Rectal smooth muscle tissue (tissue), 1 donor: ENCODE measurements around the gene DPH2.

ENCODE experiments used
- H3K27ac ChIP-seq: one replicate; pipeline ENCODE4 v1.7.0; 2013; ENCODE audit warnings: low read depth, low read length, inconsistent platforms
- H3K27me3 ChIP-seq: one replicate; pipeline ENCODE4 v1.7.0; 2013; ENCODE audit warnings: low read length; ENCODE audit not compliant: control insufficient read depth, insufficient read depth
- H3K36me3 ChIP-seq: one replicate; pipeline ENCODE4 v1.7.0; 2013; ENCODE audit warnings: low read length; ENCODE audit not compliant: control insufficient read depth, insufficient read depth
- H3K4me1 ChIP-seq: one replicate; pipeline ENCODE4 v1.7.0; 2013; ENCODE audit warnings: low read length; ENCODE audit not compliant: control insufficient read depth, insufficient read depth
- H3K4me3 ChIP-seq: one replicate; pipeline ENCODE4 v1.7.0; 2013; ENCODE audit warnings: low read length
- H3K9ac ChIP-seq: one replicate; pipeline ENCODE4 v1.7.0; 2013; ENCODE audit warnings: low read length

Gene DPH2

GRCh38 chr1:43994071-43994470, 24.3 kb downstream of the DPH2 start:
- Histone ChIP-seq H3K27ac (no peak overlapping the region), H3K27me3 (no peaks in the 10 kb centered on the region), H3K9ac (no peak overlapping the region), H3K4me1 (peaks cover 4% of the 10 kb centered on the region), H3K36me3 (no peaks in the 10 kb centered on the region), H3K4me3 (no peak overlapping the region)

GRCh38 chr1:43994794-43995790, 25.3 kb downstream of the DPH2 start:
- no peaks in the 10 kb centered on the region for H3K36me3 ChIP-seq
- H3K9ac ChIP-seq: no peak overlapping the region
- H3K27ac ChIP-seq: no peak overlapping the region
- H3K27me3 ChIP-seq: no peaks in the 10 kb centered on the region
- H3K4me3 ChIP-seq: no peak overlapping the region
- peaks cover 4% of the 10 kb centered on the region for H3K4me1 ChIP-seq

GRCh38 chr1:43995984-43996732, 26.3 kb downstream of the DPH2 start:
- Histone ChIP-seq H3K27ac (no peak overlapping the region), H3K36me3 (peaks cover 3% of the 10 kb centered on the region), H3K4me3 (no peak overlapping the region), H3K4me1 (no peaks in the 10 kb centered on the region), H3K9ac (no peak overlapping the region), H3K27me3 (no peaks in the 10 kb centered on the region)

- peaks cover 3% of the 10 kb centered on the region for H3K36me3 ChIP-seq
- H3K9ac ChIP-seq: no peak overlapping the region
- H3K27ac ChIP-seq: no peak overlapping the region
- H3K27me3 ChIP-seq: no peaks in the 10 kb centered on the region
- H3K4me1 ChIP-seq: no peaks in the 10 kb centered on the region
- no peak overlapping the region for H3K4me3 ChIP-seq
These were observed 26.9 kb downstream of the DPH2 start for GRCh38 chr1:43996733-43997115.

- no peak overlapping the region for H3K27ac ChIP-seq
- H3K27me3 ChIP-seq: no peaks in the 10 kb centered on the region
- H3K9ac ChIP-seq: no peak overlapping the region
- peaks cover 3% of the 10 kb centered on the region for H3K36me3 ChIP-seq
- H3K4me1 ChIP-seq: no peaks in the 10 kb centered on the region
- no peak overlapping the region for H3K4me3 ChIP-seq
These were observed 27.6 kb downstream of the DPH2 start for GRCh38 chr1:43997295-43997999.

- H3K27ac ChIP-seq: no peak overlapping the region
- H3K27me3 ChIP-seq: no peaks in the 10 kb centered on the region
- no peaks in the 10 kb centered on the region for H3K4me1 ChIP-seq
- no peak overlapping the region for H3K4me3 ChIP-seq
- H3K9ac ChIP-seq: no peak overlapping the region
- H3K36me3 ChIP-seq: peaks cover 3% of the 10 kb centered on the region
These were observed 28.2 kb downstream of the DPH2 start for GRCh38 chr1:43998000-43998378.

GRCh38 chr1:43999455-43999854, 29.6 kb downstream of the DPH2 start:
- H3K4me3 ChIP-seq: no peak overlapping the region
- H3K4me1 ChIP-seq: no peaks in the 10 kb centered on the region
- no peak overlapping the region for H3K9ac ChIP-seq
- peaks cover 3% of the 10 kb centered on the region for H3K36me3 ChIP-seq
- H3K27ac ChIP-seq: no peak overlapping the region
- no peaks in the 10 kb centered on the region for H3K27me3 ChIP-seq

GRCh38 chr1:44000122-44000665, 30.4 kb downstream of the DPH2 start:
- Histone ChIP-seq H3K27ac (no peak overlapping the region), H3K36me3 (peaks cover 3% of the 10 kb centered on the region), H3K27me3 (no peaks in the 10 kb centered on the region), H3K4me3 (no peak overlapping the region), H3K9ac (no peak overlapping the region), H3K4me1 (no peaks in the 10 kb centered on the region)

- H3K36me3 ChIP-seq: peaks cover 3% of the 10 kb centered on the region
- H3K9ac ChIP-seq: no peak overlapping the region
- H3K27ac ChIP-seq: no peak overlapping the region
- no peak overlapping the region for H3K4me3 ChIP-seq
- H3K27me3 ChIP-seq: no peaks in the 10 kb centered on the region
- peaks cover 2% of the 10 kb centered on the region for H3K4me1 ChIP-seq
These were observed 32.4 kb downstream of the DPH2 start for GRCh38 chr1:44002165-44002564.

- H3K9ac ChIP-seq: no peak overlapping the region
- H3K4me3 ChIP-seq: no peak overlapping the region
- peaks cover 3% of the 10 kb centered on the region for H3K36me3 ChIP-seq
These were observed 32.9 kb downstream of the DPH2 start for GRCh38 chr1:44002606-44003157.

GRCh38 chr1:44008259-44008658, 38.4 kb downstream of the DPH2 start:
- no peak overlapping the region for H3K9ac ChIP-seq
- H3K27ac ChIP-seq: no peak overlapping the region
- H3K4me3 ChIP-seq: no peak overlapping the region
- no peaks in the 10 kb centered on the region for H3K36me3 ChIP-seq
- no peaks in the 10 kb centered on the region for H3K27me3 ChIP-seq
- H3K4me1 ChIP-seq: peaks cover 2% of the 10 kb centered on the region

More at GRCh38 chr1:44002606-44003157, 32.9 kb downstream of the DPH2 start:
- no peaks in the 10 kb centered on the region for H3K27me3 ChIP-seq
- no peak overlapping the region for H3K27ac ChIP-seq
- H3K4me1 ChIP-seq: peaks cover 2% of the 10 kb centered on the region
